GM12873 (cell line): Measurements from ENCODE around the gene PSME3IP1.

Source experiments
- CTCF ChIP-seq: IDR thresholded peaks from 2 replicates; pipeline ENCODE4 v1.5.1; 2012; ENCODE audit warnings: low read depth, mild to moderate bottlenecking, moderate library complexity, low read length, control low read depth; ENCODE audit not compliant: insufficient read depth; ENCODE audit errors: missing control alignments

The PSME3IP1 gene

GRCh38 chr16:57192720-57193486, 7.1 kb upstream of the PSME3IP1 start:
- no peak for TF ChIP-seq CTCF

GRCh38 chr16:57192146-57192545, 6.3 kb upstream of the PSME3IP1 start:
- TF ChIP-seq CTCF: no peak

GRCh38 chr16:57191056-57191571, 5.3 kb upstream of the PSME3IP1 start:
- no peak for TF ChIP-seq CTCF

GRCh38 chr16:57190136-57190535, 4.3 kb upstream of the PSME3IP1 start:
- no peak for TF ChIP-seq CTCF

GRCh38 chr16:57188711-57189002, 2.8 kb upstream of the PSME3IP1 start:
- TF ChIP-seq CTCF: no peak

GRCh38 chr16:57186872-57187854, 1.3 kb upstream of the PSME3IP1 start:
- TF ChIP-seq CTCF: no peak

- TF ChIP-seq CTCF: no peak
These were observed 344 bp downstream of the PSME3IP1 start for GRCh38 chr16:57185446-57185944.
